Effector memory CD4-positive, alpha-beta T cell (primary cell): ENCODE data around the gene NAA38.
A peak's percentile ranks its signal among the peaks of the same experiment; 100 is the strongest.

ENCODE experiments used
- DNase-seq, 3 donors: peaks; one replicate each; pipeline ENCODE4 v3.0.0-alpha.2; 2020
- H3K27ac ChIP-seq: 2 replicates; pipeline ENCODE4 v1.7.0; 2013; ENCODE audit warnings: mild to moderate bottlenecking, low read length, moderate library complexity; ENCODE audit not compliant: insufficient read depth, poor library complexity, severe bottlenecking
- H3K27me3 ChIP-seq: replicated peaks from 2 replicates; pipeline ENCODE4 v1.7.0; 2013; ENCODE audit warnings: mild to moderate bottlenecking, low read length; ENCODE audit not compliant: insufficient read depth, control insufficient read depth, poor library complexity, severe bottlenecking
- H3K36me3 ChIP-seq: 2 replicates; pipeline ENCODE4 v1.7.0; 2013; ENCODE audit warnings: mild to moderate bottlenecking, low read length, moderate library complexity; ENCODE audit not compliant: control insufficient read depth, insufficient read depth
- H3K4me1 ChIP-seq: 2 replicates; pipeline ENCODE4 v1.7.0; 2013; ENCODE audit warnings: low read length, mild to moderate bottlenecking; ENCODE audit not compliant: control insufficient read depth, insufficient read depth, poor library complexity, severe bottlenecking
- H3K4me3 ChIP-seq: 2 replicates; pipeline ENCODE4 v1.7.0; 2013; ENCODE audit warnings: low read length, low read depth, mild to moderate bottlenecking; ENCODE audit not compliant: insufficient read depth, poor library complexity, severe bottlenecking
- H3K9me3 ChIP-seq: 2 replicates; pipeline ENCODE4 v1.7.0; 2013; ENCODE audit warnings: mild to moderate bottlenecking, low read length, moderate library complexity; ENCODE audit not compliant: control insufficient read depth

The NAA38 gene

GRCh38 chr17:7852919-7853690 lies 4.3 kb downstream of the NAA38 start:
- H3K27me3 ChIP-seq = no peaks in the 10 kb centered on the region
- DNase-seq = no peak
- H3K4me1 ChIP-seq = peaks cover 31% of the 10 kb centered on the region
- no peaks in the 10 kb centered on the region for H3K9me3 ChIP-seq
- H3K4me3 ChIP-seq = no peak overlapping the region
- H3K27ac ChIP-seq = no peak overlapping the region
- peaks cover 30% of the 10 kb centered on the region for H3K36me3 ChIP-seq

GRCh38 chr17:7852262-7852670 lies 5.1 kb downstream of the NAA38 start:
- Histone ChIP-seq H3K9me3 (no peaks in the 10 kb centered on the region), H3K4me3 (no peak overlapping the region), H3K36me3 (peaks cover 36% of the 10 kb centered on the region), H3K4me1 (peaks cover 29% of the 10 kb centered on the region), H3K27me3 (no peaks in the 10 kb centered on the region), H3K27ac (peak overlapping the region; percentile 62)
- DNase-seq = no peak

DNA sequence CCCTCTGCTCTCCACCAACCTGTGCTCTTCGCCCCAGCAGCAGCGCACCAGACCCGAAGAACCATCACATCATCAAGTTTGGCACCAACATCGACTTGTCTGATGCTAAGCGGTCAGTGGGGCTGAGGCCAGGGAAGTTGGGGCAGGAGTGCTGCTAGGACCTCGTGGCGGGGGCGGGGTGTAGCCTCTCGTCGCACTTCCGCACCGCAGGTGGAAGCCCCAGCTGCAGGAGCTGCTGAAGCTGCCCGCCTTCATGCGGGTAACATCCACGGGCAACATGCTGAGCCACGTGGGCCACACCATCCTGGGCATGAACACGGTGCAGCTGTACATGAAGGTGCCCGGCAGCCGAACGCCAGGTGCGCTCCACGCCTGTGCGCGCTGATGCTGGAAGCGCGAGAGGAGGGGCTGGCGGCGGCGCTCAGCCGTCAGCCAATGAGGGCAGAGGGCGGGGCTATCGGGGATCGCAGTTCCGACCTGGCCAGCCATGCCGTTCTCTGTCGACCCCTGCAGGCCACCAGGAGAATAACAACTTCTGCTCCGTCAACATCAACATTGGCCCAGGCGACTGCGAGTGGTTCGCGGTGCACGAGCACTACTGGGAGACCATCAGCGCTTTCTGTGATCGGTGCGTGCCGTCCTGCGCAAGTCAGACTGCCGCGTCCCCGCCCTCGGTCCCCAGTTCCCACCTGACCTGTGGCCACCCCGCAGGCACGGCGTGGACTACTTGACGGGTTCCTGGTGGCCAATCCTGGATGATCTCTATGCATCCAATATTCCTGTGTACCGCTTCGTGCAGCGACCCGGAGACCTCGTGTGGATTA lies 5.7 kb downstream of the NAA38 start:
- Histone ChIP-seq H3K27ac (peak overlapping the region; percentile 62), H3K36me3 (peaks cover 42% of the 10 kb centered on the region), H3K4me3 (peak overlapping the region; percentile 27), H3K4me1 (peaks cover 25% of the 10 kb centered on the region), H3K27me3 (no peaks in the 10 kb centered on the region), H3K9me3 (no peaks in the 10 kb centered on the region)
- peak; percentile 89 to 92 (median 92) for DNase-seq

DNA sequence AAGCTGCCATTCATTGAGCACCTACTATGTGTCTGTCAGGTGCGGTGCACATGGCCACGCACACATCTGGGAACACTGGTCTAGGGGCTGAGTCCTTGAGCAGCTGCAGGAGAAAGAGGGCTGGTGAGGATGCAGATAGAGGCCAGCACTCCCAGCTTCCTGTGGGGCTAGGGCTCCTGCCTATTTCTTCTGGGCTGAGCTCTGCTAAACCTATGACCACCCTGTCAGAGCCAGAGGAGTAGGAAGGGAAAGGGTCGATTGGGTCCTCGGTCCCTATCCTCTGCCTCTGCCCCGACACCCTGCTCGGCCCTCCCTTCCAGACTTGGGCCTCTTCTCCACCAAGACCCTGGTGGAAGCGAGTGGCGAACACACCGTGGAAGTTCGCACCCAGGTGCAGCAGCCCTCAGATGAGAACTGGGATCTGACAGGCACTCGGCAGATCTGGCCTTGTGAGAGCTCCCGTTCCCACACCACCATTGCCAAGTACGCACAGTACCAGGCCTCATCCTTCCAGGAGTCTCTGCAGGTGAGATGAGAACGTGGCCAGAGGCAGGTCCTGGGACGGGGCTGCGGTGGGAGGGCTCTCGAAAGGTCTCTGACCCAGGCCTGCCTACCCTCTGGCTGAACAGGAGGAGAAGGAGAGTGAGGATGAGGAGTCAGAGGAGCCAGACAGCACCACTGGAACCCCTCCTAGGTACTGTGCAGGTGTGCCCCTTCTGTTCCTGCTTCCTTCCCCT lies 6.5 kb downstream of the NAA38 start:
- H3K36me3 ChIP-seq = peaks cover 48% of the 10 kb centered on the region
- peak overlapping the region; percentile 27 for H3K4me3 ChIP-seq
- no peak for DNase-seq
- peaks cover 18% of the 10 kb centered on the region for H3K4me1 ChIP-seq
- peak overlapping the region; percentile 62 for H3K27ac ChIP-seq
- H3K9me3 ChIP-seq = no peaks in the 10 kb centered on the region
- no peaks in the 10 kb centered on the region for H3K27me3 ChIP-seq

GRCh38 chr17:7849751-7850504 lies 7.4 kb downstream of the NAA38 start:
- peaks cover 54% of the 10 kb centered on the region for H3K36me3 ChIP-seq
- no peaks in the 10 kb centered on the region for H3K27me3 ChIP-seq
- H3K4me3 ChIP-seq = no peak overlapping the region
- no peaks in the 10 kb centered on the region for H3K9me3 ChIP-seq
- no peak overlapping the region for H3K27ac ChIP-seq
- H3K4me1 ChIP-seq = peaks cover 20% of the 10 kb centered on the region
- DNase-seq = no peak

- DNase-seq = no peak
Observed at GRCh38 chr17:7849130-7849750, 8.1 kb downstream of the NAA38 start.

DNA sequence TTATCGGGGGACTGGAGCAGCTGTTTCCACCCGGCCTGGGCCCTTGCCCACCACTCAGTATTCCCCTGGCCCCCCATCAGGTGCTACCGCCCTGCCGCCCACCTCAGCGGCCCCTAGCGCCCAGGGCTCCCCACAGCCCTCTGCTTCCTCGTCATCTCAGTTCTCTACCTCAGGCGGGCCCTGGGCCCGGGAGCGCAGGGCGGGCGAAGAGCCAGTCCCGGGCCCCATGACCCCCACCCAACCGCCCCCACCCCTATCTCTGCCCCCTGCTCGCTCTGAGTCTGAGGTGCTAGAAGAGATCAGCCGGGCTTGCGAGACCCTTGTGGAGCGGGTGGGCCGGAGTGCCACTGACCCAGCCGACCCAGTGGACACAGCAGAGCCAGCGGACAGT lies 8.6 kb downstream of the NAA38 start:
- no peaks in the 10 kb centered on the region for H3K27me3 ChIP-seq
- no peak for DNase-seq
- H3K9me3 ChIP-seq = no peaks in the 10 kb centered on the region
- no peak overlapping the region for H3K27ac ChIP-seq
- H3K4me1 ChIP-seq = peaks cover 26% of the 10 kb centered on the region
- no peak overlapping the region for H3K4me3 ChIP-seq
- H3K36me3 ChIP-seq = peaks cover 54% of the 10 kb centered on the region

More at GRCh38 chr17:7849130-7849750, 8.1 kb downstream of the NAA38 start:
- Histone ChIP-seq H3K27ac (no peak overlapping the region), H3K27me3 (no peaks in the 10 kb centered on the region), H3K9me3 (no peaks in the 10 kb centered on the region), H3K4me1 (peaks cover 26% of the 10 kb centered on the region), H3K36me3 (peaks cover 54% of the 10 kb centered on the region), H3K4me3 (no peak overlapping the region)

DNA sequence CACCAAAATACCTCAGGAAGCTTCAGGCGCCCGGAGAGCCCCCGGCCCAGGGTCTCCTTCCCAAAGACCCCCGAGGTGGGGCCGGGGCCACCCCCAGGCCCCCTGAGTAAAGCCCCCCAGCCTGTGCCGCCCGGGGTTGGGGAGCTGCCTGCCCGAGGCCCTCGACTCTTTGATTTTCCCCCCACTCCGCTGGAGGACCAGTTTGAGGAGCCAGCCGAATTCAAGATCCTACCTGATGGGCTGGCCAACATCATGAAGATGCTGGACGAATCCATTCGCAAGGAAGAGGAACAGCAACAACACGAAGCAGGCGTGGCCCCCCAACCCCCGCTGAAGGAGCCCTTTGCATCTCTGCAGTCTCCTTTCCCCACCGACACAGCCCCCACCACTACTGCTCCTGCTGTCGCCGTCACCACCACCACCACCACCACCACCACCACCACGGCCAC lies 9.2 kb downstream of the NAA38 start:
- Histone ChIP-seq H3K9me3 (no peaks in the 10 kb centered on the region), H3K27me3 (no peaks in the 10 kb centered on the region), H3K4me3 (no peak overlapping the region), H3K4me1 (peaks cover 26% of the 10 kb centered on the region), H3K36me3 (peaks cover 54% of the 10 kb centered on the region), H3K27ac (no peak overlapping the region)
- DNase-seq = no peak
